HG03039 (cell line): ENCODE data around the gene FAM83G.

Experiments
- ATAC-seq: cut with Tn5 transposase; IDR thresholded peaks from one replicate; pipeline ENCODE4 v1.9.1; 2021; ENCODE audit warnings: mild to moderate bottlenecking, moderate library complexity; ENCODE audit not compliant: unreplicated experiment

Gene FAM83G

GRCh38 chr17:19012171-19013080 is 7.9 kb upstream of the FAM83G start:
- ATAC-seq: no peak

- no peak for ATAC-seq
Measured at GRCh38 chr17:19011581-19011980, 7.0 kb upstream of the FAM83G start.

- no peak for ATAC-seq
Measured at GRCh38 chr17:19010729-19011505, 6.4 kb upstream of the FAM83G start.

- no peak for ATAC-seq
Measured at GRCh38 chr17:19009970-19010369, 5.4 kb upstream of the FAM83G start.

- no peak for ATAC-seq
Measured at GRCh38 chr17:19006698-19007097, 2.1 kb upstream of the FAM83G start.

- no peak for ATAC-seq
Measured at GRCh38 chr17:19005789-19006430, 1.3 kb upstream of the FAM83G start.

- ATAC-seq: no peak
Measured at GRCh38 chr17:19005137-19005773, 691 bp upstream of the FAM83G start.

GRCh38 chr17:19003543-19004420 is 782 bp downstream of the FAM83G start:
- peak; percentile 11 for ATAC-seq

- ATAC-seq: no peak
Measured at GRCh38 chr17:19002805-19003542, 1.6 kb downstream of the FAM83G start.

GRCh38 chr17:19001907-19002590 is 2.5 kb downstream of the FAM83G start:
- no peak for ATAC-seq

- ATAC-seq: no peak
Measured at GRCh38 chr17:19000531-19001325, 3.8 kb downstream of the FAM83G start.

GRCh38 chr17:18999911-19000310 is 4.7 kb downstream of the FAM83G start:
- ATAC-seq: no peak

GRCh38 chr17:18999394-18999793 is 5.2 kb downstream of the FAM83G start:
- ATAC-seq: no peak

- ATAC-seq: no peak
Measured at GRCh38 chr17:18997650-18998196, 6.8 kb downstream of the FAM83G start.

GRCh38 chr17:18996458-18996857 is 8.1 kb downstream of the FAM83G start:
- no peak for ATAC-seq

- ATAC-seq: no peak
Measured at GRCh38 chr17:18995220-18995619, 9.3 kb downstream of the FAM83G start.

- no peak for ATAC-seq
Measured at GRCh38 chr17:18994631-18995030, 9.9 kb downstream of the FAM83G start.
